Measurements from ENCODE around the gene MYH11.
"Not testable (repeated sequence)": the region's sequence is repeated elsewhere in the genome, so short reads cannot be mapped to it uniquely, and the experiment has no call there.

The MYH11 gene

DNA sequence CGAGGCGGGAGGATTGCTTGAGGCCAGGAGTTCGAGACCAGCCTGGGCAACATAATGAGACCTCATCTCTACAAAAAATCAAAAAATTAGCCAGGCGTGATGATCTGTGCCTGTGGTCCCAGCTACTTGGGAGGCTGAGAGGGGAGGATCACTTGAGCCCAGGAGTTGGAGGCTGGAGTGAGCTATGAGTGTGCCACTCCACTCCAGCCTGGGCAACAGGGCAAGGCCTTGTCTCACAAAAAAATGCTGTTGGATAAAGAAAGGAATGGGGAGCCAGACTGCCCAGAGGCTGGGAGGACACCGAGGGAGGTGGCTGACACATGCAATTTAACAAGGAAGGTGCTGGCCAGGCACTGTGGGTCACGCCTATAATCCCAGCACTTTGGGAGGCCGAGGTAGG, 47.5 kb downstream of the MYH11 start:
- not testable (repeated sequence) for DNase-seq

GRCh38 chr16:15808071-15808470, 48.8 kb downstream of the MYH11 start:
- DNase-seq: no peak

DNA sequence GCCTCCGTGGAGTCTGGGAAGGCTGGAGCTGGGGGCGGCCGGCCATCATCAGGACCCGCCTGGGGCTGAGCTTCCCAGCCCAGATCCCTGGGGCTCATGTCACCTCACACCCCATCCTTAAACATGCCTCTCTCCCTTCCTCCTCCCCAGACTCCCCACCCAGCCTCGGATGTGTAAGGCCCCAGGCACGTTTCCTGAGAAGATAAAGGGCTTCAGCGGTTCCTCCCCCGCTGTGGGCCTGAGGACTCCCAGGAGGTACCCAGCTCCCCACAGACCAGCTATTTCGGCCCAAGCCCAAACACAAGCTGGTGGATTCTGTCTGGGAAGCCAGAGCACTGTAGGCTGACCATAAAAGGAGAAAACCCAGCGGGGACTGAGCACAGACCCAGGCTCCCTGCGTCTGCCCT, 49.2 kb downstream of the MYH11 start:
- DNase-seq: no peak

DNA sequence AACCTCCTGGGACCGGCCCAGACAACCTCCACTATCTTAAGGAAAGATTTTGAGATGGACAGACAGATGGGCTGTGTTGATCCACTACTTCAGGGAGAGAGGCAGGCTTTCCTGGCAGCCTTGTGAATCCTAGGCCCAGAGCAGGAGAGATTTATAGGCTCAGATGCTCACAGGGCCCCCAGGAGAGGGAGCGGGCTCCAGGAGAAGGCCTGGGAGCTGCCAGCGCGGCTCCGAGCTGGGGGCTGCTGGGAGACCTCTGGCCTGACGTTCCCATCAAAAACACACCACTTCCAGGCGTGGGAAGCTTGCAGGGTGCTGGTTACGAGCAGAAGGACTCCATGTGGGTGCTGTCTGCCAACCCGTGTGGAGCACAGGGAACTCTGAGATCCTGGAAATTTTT, 53.2 kb downstream of the MYH11 start:
- DNase-seq: no peak

- no peak for DNase-seq
These were observed 56.9 kb downstream of the MYH11 start for GRCh38 chr16:15799851-15800495.

GRCh38 chr16:15798671-15799070, 58.2 kb downstream of the MYH11 start:
- DNase-seq: no peak

DNA sequence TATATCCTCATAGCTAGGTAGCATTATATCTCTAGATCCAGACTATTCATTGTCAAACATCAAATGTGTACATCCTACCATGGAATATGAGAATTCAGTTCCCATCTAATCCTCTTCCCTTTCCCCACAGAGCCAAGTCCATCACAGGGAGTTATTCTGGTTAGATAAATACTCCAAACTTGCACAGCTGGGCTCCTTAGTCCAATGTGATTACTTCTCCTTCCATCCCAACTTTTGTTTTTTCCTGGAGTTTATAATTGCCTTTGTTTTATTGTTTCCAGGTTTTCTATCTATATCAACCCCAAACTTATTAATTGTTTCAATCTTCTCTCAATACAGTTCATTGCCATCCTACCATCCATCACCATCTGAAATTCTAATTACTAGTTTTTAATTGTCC, 59.9 kb downstream of the MYH11 start:
- DNase-seq: no peak

DNA sequence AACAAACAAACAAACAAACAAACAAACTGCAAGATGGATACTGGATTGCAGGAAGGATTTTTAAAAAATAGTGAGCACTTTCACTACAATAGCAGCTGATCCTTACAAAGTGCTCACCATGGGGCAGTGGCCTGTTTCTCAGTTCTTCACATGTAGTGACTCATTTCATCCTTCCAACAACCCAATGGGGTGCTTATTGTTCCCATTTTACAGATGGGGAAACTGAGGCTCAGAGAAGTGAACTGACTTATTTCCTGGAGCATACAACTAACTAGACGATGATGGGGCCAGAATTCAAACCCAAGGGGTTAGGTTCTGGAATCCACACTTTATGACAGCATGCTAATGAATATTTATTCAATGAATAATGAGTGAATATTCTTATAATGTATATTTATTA, 61.2 kb downstream of the MYH11 start:
- no peak for DNase-seq

DNA sequence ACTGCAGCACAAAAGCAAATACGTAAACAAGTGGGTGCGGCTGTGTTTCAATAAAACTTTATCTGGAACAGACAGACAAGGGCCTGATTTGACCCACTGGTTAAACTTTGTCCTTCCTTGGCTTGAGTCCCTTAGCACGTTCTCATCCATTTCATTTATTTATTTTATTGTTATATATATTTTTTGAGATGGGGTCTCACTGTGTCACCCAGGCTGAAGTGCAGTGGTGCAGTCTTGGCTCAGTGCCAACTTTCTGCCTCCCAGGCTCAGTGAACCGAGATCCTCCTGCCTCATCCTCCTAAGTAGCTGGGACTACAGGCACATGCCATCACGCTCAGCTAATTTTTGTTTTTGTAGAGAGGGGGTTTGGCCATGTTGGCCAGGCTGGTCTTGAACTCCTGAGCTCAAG, 64.3 kb downstream of the MYH11 start:
- no peak for DNase-seq

- no peak for DNase-seq
These were observed 66.4 kb downstream of the MYH11 start for GRCh38 chr16:15790458-15790857.

GRCh38 chr16:15789816-15790215, 67.0 kb downstream of the MYH11 start:
- not testable (repeated sequence) for DNase-seq

GRCh38 chr16:15788846-15789239, 68.0 kb downstream of the MYH11 start:
- no peak for DNase-seq

- no peak for DNase-seq
These were observed 70.3 kb downstream of the MYH11 start for GRCh38 chr16:15786501-15786900.

- no peak for DNase-seq
These were observed 71.3 kb downstream of the MYH11 start for GRCh38 chr16:15785386-15786059.

DNA sequence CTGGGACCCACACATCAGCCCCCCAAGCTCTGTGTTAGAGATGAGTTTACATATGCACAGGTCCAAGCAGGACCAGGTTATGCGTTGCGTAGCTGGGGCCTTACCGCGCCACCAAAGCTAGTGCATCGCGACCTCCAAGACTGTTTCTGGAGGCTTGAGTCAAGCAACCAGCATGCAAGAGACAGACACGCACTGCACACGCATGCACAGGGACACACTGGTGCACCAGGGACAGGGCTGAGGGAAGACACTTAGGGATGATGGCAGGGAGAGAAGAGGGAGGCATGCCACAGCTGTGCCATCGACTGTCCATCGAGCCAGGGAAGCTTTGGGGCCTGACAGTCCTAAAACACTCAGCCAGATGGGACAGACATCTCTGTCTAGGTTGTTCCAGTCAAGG, 72.8 kb downstream of the MYH11 start:
- no peak for DNase-seq

GRCh38 chr16:15782573-15783365, 74.1 kb downstream of the MYH11 start:
- no peak for DNase-seq

DNA sequence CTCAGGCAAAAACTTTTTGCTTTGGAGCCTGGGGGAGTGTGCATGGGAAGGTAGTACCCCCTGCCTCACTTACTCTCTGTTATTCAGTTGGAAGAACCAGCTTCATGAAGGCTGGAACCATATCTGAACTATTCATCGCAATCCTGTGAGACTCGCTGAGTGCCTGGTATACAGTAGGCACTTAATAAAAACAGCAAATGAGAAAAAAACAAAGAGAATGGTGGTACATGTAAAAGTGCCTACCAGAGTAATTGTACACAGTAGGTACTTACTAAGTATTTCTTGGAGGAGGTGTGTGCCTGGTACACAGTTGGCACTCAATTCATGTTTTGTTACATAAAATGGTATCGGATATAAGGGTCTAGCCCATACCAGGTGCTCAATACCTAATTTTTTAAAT, 75.2 kb downstream of the MYH11 start:
- no peak for DNase-seq

- no peak for DNase-seq
These were observed 76.0 kb downstream of the MYH11 start for GRCh38 chr16:15780805-15781204.

- DNase-seq: no peak
These were observed 77.0 kb downstream of the MYH11 start for GRCh38 chr16:15779664-15780351.

DNA sequence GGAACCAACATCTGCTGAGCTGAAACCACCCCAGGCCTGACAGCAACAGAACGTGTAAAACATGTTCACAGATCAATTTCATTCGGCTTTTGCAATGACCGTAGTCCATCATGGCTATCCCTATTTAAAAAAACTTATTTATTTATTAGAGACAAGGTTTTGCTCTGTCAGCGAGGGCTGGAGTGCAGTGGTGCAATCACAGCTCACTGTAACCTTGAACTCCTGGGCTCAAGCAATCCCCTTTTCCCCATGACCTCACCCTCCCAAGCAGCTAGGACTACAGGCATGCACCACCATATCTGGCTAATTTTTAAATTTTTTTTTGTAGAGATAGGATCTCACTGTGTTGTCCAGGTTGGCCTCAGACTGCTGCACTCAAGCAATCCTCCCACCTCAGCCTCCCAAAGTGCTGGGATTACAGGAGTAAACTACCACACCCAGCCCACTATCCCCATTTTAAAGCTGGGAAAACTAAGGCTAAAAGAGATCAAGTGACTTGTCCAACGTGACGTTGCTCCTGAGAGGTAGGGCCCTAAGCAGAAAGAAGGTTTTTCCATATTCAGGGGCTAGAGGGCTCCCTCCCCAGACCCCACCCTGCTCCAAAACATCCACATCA, 77.7 kb downstream of the MYH11 start:
- no peak for DNase-seq

DNA sequence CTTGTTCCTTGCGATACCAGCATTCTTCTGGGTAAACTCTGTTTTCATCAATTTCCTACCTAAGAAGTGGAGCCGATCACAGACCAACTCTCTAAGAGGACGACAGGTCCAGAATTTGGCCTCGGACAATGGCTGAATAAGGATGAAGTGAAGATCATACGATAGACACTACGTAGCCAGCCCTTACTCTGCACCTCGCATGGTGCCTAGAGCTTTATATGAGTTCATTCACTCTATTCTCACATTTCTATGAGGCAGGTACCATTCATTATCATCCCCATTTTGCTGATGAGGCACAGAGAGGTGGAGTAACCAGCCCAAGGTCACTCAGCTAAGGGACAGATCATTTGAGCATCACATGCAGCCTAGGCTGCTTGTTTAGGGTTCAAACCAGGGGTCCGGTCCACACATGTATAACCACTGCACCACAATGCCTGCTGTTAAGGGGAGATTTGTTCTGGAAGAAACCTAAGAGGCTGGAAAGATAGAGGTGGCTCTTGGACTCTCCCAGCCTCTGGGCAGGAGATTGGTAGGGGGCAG, 78.6 kb downstream of the MYH11 start:
- DNase-seq: no peak

DNA sequence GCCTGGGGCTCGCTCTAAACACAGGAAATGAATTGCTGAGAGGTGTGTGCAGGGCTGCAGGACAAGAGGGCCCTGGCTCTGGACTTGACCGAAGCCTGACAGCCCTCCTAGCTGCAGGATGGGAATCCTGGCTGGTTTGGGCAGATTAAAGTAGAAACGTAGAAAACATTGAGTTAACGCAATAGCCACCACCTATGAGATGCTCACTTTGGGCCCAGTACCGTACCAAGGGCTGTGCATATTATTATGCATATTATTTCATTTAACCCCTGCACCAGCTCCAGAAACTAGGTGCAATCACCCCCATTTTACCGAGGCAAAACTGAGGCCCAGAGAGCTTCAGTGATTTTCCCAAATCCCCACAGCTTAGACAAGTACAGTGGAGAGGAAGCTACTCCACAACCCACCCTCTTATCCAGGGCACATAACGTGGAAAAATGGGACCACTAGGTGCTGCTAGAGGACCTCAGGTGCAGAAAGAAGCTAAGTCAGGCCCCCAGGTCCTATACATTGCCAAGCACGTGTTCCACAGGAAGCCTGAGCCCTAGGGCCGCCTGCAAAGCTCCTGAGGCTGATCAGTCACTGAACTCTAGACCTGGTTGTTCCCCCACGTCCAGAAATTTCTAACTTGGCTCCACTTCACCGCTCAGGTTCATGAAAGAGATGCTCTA, 79.2 kb downstream of the MYH11 start:
- no peak for DNase-seq
